Gastrocnemius medialis (tissue), 4 donors: ENCODE results near the gene MRPS31. TPM values are rescaled to one million over a fixed set of nuclear protein-coding genes. Genes with fewer than 3 reads are reported as not detected.

Experiments used
- ATAC-seq, 2 donors: fragments of 150-250 bp; one replicate each; pipeline ENCODE4 v1.9.1; 2016
- DNase-seq, 2 donors: peaks; one replicate each; pipeline ENCODE4 v3.0.0-alpha.2; 2019
- H3K27ac ChIP-seq, 4 donors: fragments of 200-600 bp; sonication (generic); 1 replicate in 1 of 4; 2 replicates in 3 of 4; pipeline ENCODE4 v1.5.1; 2016 to 2018; ENCODE audit warnings: mild to moderate bottlenecking in 2 of 4, moderate library complexity in 1 of 4
- H3K27me3 ChIP-seq, 3 donors: fragments of 200-600 bp; sonication (generic) in 2 of 3; 1 replicate in 1 of 3; 2 replicates in 2 of 3; pipeline versions ENCODE4 v1.5.1 to v1.6.0; 2016 to 2019; ENCODE audit warnings: mild to moderate bottlenecking in 1 of 3, moderate library complexity in 1 of 3
- H3K36me3 ChIP-seq, 2 donors: fragments of 200-600 bp; sonication (generic) in 1 of 2; one replicate each; pipeline ENCODE4 v1.5.1; 2017 to 2018
- H3K4me1 ChIP-seq, 2 donors: fragments of 200-600 bp; sonication (generic) in 1 of 2; one replicate each; pipeline ENCODE4 v1.5.1; 2016 to 2017; ENCODE audit warnings: mild to moderate bottlenecking in 2 of 2
- H3K4me3 ChIP-seq, 4 donors: fragments of 200-600 bp; sonication (generic) in 3 of 4; 1 replicate in 1 of 4; 2 replicates in 3 of 4; pipeline ENCODE4 v1.5.1; 2016 to 2019; ENCODE audit warnings: mild to moderate bottlenecking in 2 of 4
- H3K9me3 ChIP-seq, 3 donors: fragments of 200-600 bp; sonication (generic) in 2 of 3; 1 replicate in 1 of 3; 2 replicates in 2 of 3; pipeline ENCODE4 v1.5.1; 2016 to 2019
- CTCF ChIP-seq, 5 experiments: fragments of 450-650 bp in 3 of 5; fragments of 200-600 bp in 2 of 5; sonication (generic) in 2 of 5; IDR thresholded peaks in 4 of 5; conservative IDR thresholded peaks in 1 of 5; 1 replicate in 4 of 5; 2 replicates in 1 of 5; pipeline ENCODE4 v1.5.1; 2016 to 2019; ENCODE audit warnings: antibody characterized with exemption in 5 of 5, mild to moderate bottlenecking in 3 of 5, moderate library complexity in 3 of 5
- POLR2A ChIP-seq, 2 donors: fragments of 450-650 bp; IDR thresholded peaks; one replicate each; pipeline ENCODE4 v1.6.1; 2017; ENCODE audit warnings: antibody characterized with exemption in 2 of 2, mild to moderate bottlenecking in 2 of 2, moderate library complexity in 2 of 2
- in situ Hi-C, 4 donors: fragments of 200-750 bp; cut with MboI; loops; one replicate each; pipeline versions ENCODE4 v1.15.0 to v1.8.0; 2017; ENCODE audit warnings: low sequenced_read_pairs in 4 of 4
- intact Hi-C: fragments of 100-400 bp; cut with DNase I; formaldehyde crosslinking; loops from one replicate; pipeline ENCODE4 v1.15.1; 2023; ENCODE audit warnings: low total_unique reads
- total RNA-seq, 4 donors: library from RNA; depleted of rRNA; stranded (reverse); fragments of >200 nt; gene quantifications; one replicate each; pipeline versions ENCODE4 v1.1.0 to v1.2.3, GENCODE V29; 2016

Gene MRPS31
- total RNA-seq, 4 donors from 2014 or later: 21.0 to 29.5 (median 24.8) TPM

DNA sequence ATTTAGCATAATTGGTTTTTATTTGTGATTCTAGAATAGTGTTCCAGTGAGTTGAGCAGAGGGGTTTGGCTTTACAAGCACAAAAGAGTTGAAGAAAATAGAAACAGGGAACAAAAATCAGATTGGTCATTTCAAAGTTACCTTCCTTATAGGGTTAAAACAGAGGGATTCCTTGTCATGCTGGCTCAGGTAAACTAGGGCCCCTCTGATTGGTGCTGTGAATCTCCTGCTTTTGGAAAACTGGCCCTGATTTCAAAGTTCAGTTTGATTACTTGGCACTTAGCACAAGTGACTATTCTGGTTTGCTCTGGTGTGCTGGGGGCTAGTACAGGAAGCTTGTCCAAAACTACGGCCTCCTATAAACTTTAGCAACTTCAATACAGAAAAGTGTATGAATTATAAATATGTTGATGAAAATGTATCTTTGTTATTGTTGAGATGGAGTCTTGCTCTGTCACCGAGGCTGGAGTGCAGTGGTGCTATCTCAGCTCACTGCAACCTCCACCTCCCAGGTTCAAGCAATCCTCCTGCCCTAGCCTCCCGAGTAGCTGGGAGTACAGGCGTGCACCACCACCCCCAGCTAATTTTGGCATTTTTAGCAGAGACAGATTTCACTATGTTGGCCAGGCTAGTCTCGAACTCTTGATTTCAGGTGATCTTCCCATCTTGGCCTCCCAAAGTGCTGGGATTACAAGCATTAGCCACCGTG, 1.9 kb upstream of the MRPS31 start:
- intact Hi-C loops: loop anchor here (5.0 kb wide), 1 partner anchor 289 kb away; the partner anchor contains the start of gene WBP4
- DNase-seq (no peak), ATAC-seq (no peak)
- in situ Hi-C loops: no loop called here
- no peaks in the 10 kb centered on the region for H3K9me3 ChIP-seq
- no peaks in the 10 kb centered on the region for H3K36me3 ChIP-seq
- TF ChIP-seq CTCF (IDR thresholded peaks at IDR 0.05 in 4 of 5, conservative IDR thresholded peaks at IDR 0.05 in 1 of 5) (no peak), POLR2A (IDR thresholded peaks at IDR 0.05) (no peak)
- H3K4me1 ChIP-seq: peaks cover 12 to 26% of the 10 kb centered on the region in 2 donors
- H3K27me3 ChIP-seq: no peaks in the 10 kb centered on the region
- H3K4me3 ChIP-seq: no peak overlapping the region
- no peak overlapping the region for H3K27ac ChIP-seq

DNA sequence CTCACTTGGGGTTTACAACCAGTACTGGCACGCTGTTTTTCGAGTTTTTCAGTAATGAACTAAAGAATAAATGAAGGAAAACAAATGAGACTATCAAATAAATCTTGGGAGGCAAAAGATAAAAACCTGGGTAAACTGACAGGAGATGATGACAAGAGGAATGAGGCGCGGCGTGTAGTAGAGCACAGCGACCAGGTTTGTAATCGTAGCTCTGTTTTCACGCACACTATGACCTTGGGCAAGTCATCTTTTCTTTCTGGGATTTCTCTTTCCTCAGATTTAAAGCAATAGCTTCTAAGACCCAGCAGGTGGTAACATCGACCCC, 419 bp downstream of the MRPS31 start:
- intact Hi-C loops: loop anchor here (2.0 to 5.0 kb wide), 3 partner anchors 18 to 362 kb away; partner anchors contain the start of genes KBTBD6, SLC25A15 and WBP4
- no peak for TF ChIP-seq CTCF (IDR thresholded peaks at IDR 0.05 in 4 of 5, conservative IDR thresholded peaks at IDR 0.05 in 1 of 5)
- TF ChIP-seq POLR2A (IDR thresholded peaks at IDR 0.05): no peak
- ATAC-seq: peak in 1 of 2 donors; percentile 59

GRCh38 chr13:40769970-40770369, 1.0 kb downstream of the MRPS31 start:
- TF ChIP-seq POLR2A (IDR thresholded peaks at IDR 0.05) (no peak), CTCF (IDR thresholded peaks at IDR 0.05 in 4 of 5, conservative IDR thresholded peaks at IDR 0.05 in 1 of 5) (no peak)
- H3K36me3 ChIP-seq: peaks cover 0 to 6% of the 10 kb centered on the region in 2 donors
- peak overlapping the region in 3 of 4 donors; percentile 89 to 93 (median 91) for H3K27ac ChIP-seq
- no peaks in the 10 kb centered on the region for H3K27me3 ChIP-seq
- peak overlapping the region; percentile 74 to 95 (median 90) for H3K4me3 ChIP-seq
- ATAC-seq (no peak), DNase-seq (no peak)
- in situ Hi-C loops: no loop called here
- peaks cover 12 to 23% of the 10 kb centered on the region in 2 donors for H3K4me1 ChIP-seq
- intact Hi-C loops: loop anchor here (2.0 to 5.0 kb wide), 3 partner anchors 19 to 363 kb away; partner anchors contain the start of genes KBTBD6, SLC25A15 and WBP4
- no peaks in the 10 kb centered on the region for H3K9me3 ChIP-seq

More for the DNA sequence above, 419 bp downstream of the MRPS31 start:
- Histone ChIP-seq H3K4me3 (peak overlapping the region; percentile 74 to 95 (median 90)), H3K4me1 (peaks cover 12 to 23% of the 10 kb centered on the region in 2 donors), H3K27me3 (no peaks in the 10 kb centered on the region), H3K27ac (peak overlapping the region; percentile 77 to 93 (median 90)), H3K36me3 (peaks cover 0 to 5% of the 10 kb centered on the region in 2 donors), H3K9me3 (no peaks in the 10 kb centered on the region)
- in situ Hi-C loops: no loop called here
- DNase-seq: no peak

DNA sequence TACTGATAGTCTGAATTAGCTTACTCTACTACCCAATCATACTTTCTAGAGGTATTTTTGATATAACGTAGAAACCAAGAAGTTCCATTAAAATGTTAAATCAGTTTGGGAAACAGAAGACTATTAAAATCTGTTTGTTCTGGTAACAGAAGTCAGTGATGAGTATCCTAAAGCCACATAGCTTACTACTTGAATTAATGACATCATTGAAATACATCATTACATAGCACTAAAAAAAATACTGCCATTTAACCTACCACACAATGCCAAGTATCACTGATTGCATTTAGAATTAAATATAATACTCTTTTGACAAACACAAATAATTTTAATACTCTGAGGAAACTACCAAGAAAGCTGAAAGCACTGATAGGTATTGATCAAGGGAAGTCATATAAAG, 5.4 kb downstream of the MRPS31 start:
- intact Hi-C loops (no loop called here), in situ Hi-C loops (no loop called here)
- no peak for ATAC-seq
- H3K4me1 ChIP-seq: peaks cover 12 to 19% of the 10 kb centered on the region in 2 donors
- TF ChIP-seq POLR2A (IDR thresholded peaks at IDR 0.05) (no peak), CTCF (IDR thresholded peaks at IDR 0.05 in 4 of 5, conservative IDR thresholded peaks at IDR 0.05 in 1 of 5) (no peak)
- H3K27ac ChIP-seq: no peak overlapping the region
- no peak overlapping the region for H3K4me3 ChIP-seq
- H3K36me3 ChIP-seq: peaks cover 0 to 12% of the 10 kb centered on the region in 2 donors
- no peak for DNase-seq
- H3K9me3 ChIP-seq: no peaks in the 10 kb centered on the region
- no peaks in the 10 kb centered on the region for H3K27me3 ChIP-seq
